ENCODE measurements around the gene XRCC4. TPM values are rescaled to one million over a fixed set of nuclear protein-coding genes. Genes with fewer than 3 reads are reported as not detected.

Gene XRCC4
- total and polyA plus RNA-seq, 9 of the 15 experiments (the other 6 are each of a cell fraction or from before 2014, with no cell fraction given), result 13.6 to 61.6 (median 22.4) TPM

DNA sequence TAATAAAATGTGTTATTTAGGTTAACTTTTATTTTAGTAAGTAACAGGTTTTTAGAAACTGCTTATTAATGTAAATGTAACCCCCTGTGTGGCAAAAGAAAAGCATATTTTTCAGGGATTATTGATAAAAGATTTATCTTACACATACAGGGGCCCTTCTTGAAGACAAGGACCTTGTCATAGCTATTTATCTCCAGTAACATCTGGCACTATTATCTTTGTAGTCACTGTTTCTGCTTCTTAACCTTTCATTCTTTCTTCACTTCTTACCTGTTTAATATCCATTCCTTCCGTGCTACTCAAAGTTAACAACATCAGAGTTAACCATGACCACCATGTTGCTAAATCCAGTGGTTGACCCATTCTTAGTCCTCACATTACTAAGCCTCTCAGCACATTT, 276.4 kb downstream of the XRCC4 start (continued):
- TF ChIP-seq NCOR1 (IDR thresholded peaks at IDR 0.05) (peak; percentile 35; the same call in 1 of the 2 replicates), CEBPG (CRISPR knock-in tag; IDR thresholded peaks at IDR 0.05) (no peak), CEBPG (tag; conservative IDR thresholded peaks at IDR 0.05 in 1 of 2, IDR thresholded peaks at IDR 0.05 in 1 of 2) (no peak), NFIX (CRISPR knock-in tag; IDR thresholded peaks at IDR 0.05; ENCODE audit: low read depth) (no peak), EP300 (IDR thresholded peaks at IDR 0.05; ENCODE audit: low read length) (no peak), KLF1 (tag; IDR thresholded peaks at IDR 0.05) (no peak), THRAP3 (IDR thresholded peaks at IDR 0.05; ENCODE audit: borderline replicate concordance) (no peak), GATAD2A (IDR thresholded peaks at IDR 0.05) (no peak), NFRKB (IDR thresholded peaks at IDR 0.05; ENCODE audit: low read depth) (no peak), SMARCE1 (IDR thresholded peaks at IDR 0.05) (peak; percentile 30; the same call in 1 of the 2 replicates), POLR2B (IDR thresholded peaks at IDR 0.05; ENCODE audit: low read depth, partially characterized antibody) (no peak), EHMT2 (IDR thresholded peaks at IDR 0.05) (no peak), ZNF436 (CRISPR knock-in tag; IDR thresholded peaks at IDR 0.05) (no peak), TFAM (CRISPR knock-in tag; conservative IDR thresholded peaks at IDR 0.05) (no peak)
- TF ChIP-seq, protein P1, sequence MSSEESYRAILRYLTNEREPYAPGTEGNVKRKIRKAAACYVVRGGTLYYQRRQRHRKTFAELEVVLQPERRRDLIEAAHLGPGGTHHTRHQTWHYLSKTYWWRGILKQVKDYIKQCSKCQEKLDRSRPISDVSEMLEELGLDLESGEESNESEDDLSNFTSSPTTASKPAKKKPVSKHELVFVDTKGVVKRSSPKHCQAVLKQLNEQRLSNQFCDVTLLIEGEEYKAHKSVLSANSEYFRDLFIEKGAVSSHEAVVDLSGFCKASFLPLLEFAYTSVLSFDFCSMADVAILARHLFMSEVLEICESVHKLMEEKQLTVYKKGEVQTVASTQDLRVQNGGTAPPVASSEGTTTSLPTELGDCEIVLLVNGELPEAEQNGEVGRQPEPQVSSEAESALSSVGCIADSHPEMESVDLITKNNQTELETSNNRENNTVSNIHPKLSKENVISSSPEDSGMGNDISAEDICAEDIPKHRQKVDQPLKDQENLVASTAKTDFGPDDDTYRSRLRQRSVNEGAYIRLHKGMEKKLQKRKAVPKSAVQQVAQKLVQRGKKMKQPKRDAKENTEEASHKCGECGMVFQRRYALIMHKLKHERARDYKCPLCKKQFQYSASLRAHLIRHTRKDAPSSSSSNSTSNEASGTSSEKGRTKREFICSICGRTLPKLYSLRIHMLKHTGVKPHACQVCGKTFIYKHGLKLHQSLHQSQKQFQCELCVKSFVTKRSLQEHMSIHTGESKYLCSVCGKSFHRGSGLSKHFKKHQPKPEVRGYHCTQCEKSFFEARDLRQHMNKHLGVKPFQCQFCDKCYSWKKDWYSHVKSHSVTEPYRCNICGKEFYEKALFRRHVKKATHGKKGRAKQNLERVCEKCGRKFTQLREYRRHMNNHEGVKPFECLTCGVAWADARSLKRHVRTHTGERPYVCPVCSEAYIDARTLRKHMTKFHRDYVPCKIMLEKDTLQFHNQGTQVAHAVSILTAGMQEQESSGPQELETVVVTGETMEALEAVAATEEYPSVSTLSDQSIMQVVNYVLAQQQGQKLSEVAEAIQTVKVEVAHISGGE (CRISPR knock-in tag; IDR thresholded peaks at IDR 0.05), result no peak
- TF ChIP-seq, protein P2, sequence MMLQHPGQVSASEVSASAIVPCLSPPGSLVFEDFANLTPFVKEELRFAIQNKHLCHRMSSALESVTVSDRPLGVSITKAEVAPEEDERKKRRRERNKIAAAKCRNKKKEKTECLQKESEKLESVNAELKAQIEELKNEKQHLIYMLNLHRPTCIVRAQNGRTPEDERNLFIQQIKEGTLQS (IDR thresholded peaks at IDR 0.05), result no peak
- TF ChIP-seq, protein P2 (CRISPR knock-in tag; conservative IDR thresholded peaks at IDR 0.05), result no peak
- TF ChIP-seq, protein P3, sequence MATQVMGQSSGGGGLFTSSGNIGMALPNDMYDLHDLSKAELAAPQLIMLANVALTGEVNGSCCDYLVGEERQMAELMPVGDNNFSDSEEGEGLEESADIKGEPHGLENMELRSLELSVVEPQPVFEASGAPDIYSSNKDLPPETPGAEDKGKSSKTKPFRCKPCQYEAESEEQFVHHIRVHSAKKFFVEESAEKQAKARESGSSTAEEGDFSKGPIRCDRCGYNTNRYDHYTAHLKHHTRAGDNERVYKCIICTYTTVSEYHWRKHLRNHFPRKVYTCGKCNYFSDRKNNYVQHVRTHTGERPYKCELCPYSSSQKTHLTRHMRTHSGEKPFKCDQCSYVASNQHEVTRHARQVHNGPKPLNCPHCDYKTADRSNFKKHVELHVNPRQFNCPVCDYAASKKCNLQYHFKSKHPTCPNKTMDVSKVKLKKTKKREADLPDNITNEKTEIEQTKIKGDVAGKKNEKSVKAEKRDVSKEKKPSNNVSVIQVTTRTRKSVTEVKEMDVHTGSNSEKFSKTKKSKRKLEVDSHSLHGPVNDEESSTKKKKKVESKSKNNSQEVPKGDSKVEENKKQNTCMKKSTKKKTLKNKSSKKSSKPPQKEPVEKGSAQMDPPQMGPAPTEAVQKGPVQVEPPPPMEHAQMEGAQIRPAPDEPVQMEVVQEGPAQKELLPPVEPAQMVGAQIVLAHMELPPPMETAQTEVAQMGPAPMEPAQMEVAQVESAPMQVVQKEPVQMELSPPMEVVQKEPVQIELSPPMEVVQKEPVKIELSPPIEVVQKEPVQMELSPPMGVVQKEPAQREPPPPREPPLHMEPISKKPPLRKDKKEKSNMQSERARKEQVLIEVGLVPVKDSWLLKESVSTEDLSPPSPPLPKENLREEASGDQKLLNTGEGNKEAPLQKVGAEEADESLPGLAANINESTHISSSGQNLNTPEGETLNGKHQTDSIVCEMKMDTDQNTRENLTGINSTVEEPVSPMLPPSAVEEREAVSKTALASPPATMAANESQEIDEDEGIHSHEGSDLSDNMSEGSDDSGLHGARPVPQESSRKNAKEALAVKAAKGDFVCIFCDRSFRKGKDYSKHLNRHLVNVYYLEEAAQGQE (IDR thresholded peaks at IDR 0.05; ENCODE audit: borderline replicate concordance), result no peak
- TF ChIP-seq, protein P3 (CRISPR knock-in tag; IDR thresholded peaks at IDR 0.05; ENCODE audit: low read depth), result no peak
